ENCODE results near the gene RAP2B.

DNA sequence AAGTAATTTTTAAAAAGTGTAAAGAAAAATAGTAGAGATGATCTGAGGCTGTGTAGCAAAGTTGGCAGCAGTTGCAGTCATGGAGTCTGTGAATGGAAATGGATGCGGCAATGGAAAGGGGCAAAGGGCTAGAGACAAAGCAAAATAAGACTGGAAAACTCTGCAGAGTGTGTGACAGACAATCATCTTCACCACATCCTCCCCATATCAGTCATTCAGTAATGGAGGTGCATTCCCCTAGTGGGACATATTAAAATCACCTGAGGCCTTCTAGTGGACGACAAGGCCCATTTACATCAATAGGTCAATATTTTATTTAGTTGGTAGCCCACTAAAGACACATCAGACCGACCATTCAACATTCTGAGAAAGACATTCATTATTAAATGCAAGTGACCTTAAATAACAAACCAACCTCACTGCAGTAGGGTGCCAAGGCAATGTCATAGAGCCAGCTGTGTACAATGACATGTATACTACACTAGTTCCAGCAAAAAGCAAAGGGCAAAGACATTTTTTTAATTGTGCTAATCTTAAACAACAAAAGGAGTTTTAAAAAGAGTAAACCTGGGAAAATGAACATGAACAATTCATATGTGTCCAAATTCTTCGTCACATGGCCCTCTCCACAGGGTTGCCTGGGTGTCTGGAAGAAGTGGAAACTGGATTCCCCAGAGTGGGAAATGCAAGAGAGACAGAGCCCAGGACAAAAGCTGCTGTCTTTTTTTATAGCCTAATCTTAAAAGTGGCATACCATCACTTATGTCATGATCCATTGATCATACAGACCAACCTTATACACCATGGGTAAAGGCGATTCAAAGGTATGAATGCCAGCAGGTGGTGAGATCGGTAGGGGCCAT is 15.6 kb upstream of the RAP2B start:
- TF ChIP-seq, protein P1, sequence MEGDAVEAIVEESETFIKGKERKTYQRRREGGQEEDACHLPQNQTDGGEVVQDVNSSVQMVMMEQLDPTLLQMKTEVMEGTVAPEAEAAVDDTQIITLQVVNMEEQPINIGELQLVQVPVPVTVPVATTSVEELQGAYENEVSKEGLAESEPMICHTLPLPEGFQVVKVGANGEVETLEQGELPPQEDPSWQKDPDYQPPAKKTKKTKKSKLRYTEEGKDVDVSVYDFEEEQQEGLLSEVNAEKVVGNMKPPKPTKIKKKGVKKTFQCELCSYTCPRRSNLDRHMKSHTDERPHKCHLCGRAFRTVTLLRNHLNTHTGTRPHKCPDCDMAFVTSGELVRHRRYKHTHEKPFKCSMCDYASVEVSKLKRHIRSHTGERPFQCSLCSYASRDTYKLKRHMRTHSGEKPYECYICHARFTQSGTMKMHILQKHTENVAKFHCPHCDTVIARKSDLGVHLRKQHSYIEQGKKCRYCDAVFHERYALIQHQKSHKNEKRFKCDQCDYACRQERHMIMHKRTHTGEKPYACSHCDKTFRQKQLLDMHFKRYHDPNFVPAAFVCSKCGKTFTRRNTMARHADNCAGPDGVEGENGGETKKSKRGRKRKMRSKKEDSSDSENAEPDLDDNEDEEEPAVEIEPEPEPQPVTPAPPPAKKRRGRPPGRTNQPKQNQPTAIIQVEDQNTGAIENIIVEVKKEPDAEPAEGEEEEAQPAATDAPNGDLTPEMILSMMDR (IDR thresholded peaks at IDR 0.05), result no peak
- no peak for TF ChIP-seq EZH2 (IDR thresholded peaks at IDR 0.05; ENCODE audit: borderline replicate concordance, insufficient read depth, low read depth, low read length, poor library complexity, severe bottlenecking)

Data from B cell (primary cell).